ENCODE results near the gene TNFAIP8.

DNA sequence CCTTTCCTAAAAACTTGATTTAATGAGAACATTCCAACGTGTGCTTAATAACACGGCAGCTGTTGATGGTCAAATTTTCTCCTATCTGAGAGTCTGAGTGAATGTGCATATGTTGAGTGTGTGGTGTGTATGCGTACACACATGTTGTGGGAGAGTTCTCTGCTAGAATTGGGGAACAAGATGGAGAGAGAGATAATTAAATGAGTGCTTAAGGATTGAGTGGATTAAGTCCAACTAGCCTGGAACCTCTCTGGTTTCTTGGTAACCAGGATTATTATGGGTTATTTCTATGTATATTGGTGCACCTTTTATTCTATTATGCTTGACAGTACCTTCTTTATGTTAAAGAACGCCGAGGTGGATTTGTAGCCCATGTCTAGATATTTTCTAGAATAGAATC lies 36.4 kb upstream of the TNFAIP8 start:
- TF ChIP-seq, protein P1, sequence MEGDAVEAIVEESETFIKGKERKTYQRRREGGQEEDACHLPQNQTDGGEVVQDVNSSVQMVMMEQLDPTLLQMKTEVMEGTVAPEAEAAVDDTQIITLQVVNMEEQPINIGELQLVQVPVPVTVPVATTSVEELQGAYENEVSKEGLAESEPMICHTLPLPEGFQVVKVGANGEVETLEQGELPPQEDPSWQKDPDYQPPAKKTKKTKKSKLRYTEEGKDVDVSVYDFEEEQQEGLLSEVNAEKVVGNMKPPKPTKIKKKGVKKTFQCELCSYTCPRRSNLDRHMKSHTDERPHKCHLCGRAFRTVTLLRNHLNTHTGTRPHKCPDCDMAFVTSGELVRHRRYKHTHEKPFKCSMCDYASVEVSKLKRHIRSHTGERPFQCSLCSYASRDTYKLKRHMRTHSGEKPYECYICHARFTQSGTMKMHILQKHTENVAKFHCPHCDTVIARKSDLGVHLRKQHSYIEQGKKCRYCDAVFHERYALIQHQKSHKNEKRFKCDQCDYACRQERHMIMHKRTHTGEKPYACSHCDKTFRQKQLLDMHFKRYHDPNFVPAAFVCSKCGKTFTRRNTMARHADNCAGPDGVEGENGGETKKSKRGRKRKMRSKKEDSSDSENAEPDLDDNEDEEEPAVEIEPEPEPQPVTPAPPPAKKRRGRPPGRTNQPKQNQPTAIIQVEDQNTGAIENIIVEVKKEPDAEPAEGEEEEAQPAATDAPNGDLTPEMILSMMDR (IDR thresholded peaks at IDR 0.05) = no peak
- TF ChIP-seq EZH2 (IDR thresholded peaks at IDR 0.05) = no peak
- no peak for TF ChIP-seq EZH2phosphoT487 (IDR thresholded peaks at IDR 0.05)

All from neural progenitor cell (in vitro differentiated cells).